Heart left ventricle (tissue), 13 donors: ENCODE results near the gene ARHGEF6.

Source experiments
- POLR2A ChIP-seq, 2 donors: fragments of 450-650 bp; IDR thresholded peaks; one replicate each; pipeline ENCODE4 v1.6.1; 2017; ENCODE audit warnings: antibody characterized with exemption in 2 of 2, mild to moderate bottlenecking in 2 of 2, moderate library complexity in 2 of 2
- TF ChIP-seq, protein P1 (sequence below), 12 donors: fragments of 200-600 bp; sonication (generic) in 4 of 12; IDR thresholded peaks; one replicate each; pipeline versions ENCODE4 v1.5.0 to v1.8.0; 2018 to 2022; ENCODE audit warnings: antibody characterized with exemption in 12 of 12, mild to moderate bottlenecking in 5 of 12
- donor health status: ischemic (EF 13 %, LVEDD 7.1; RV severe dilation, severe dysfunction).
- donor health status: DM: no; HTN: yes; CAD: no.
- donor health status: DM: no; HTN: no; CAD: no.
- donor health status: ischemic (EF 25% LVEDD 6.9; RV normal size, moderate dysfunction).
- donor health status: ischemic (EF 25% LVEDD 5.7; RV mildly dilated, moderate dysfunction).
- donor health status: ischemic (EF 35%, LVEDD 5.7; RV mildly dilated, moderate dysfunction).
- donor health status: nonischemic (EF 11% LVEDD 7.7; RV severe dilation, severe dysfunction).
- donor health status: DM: yes; HTN: yes; CAD: no.
- donor health status: PGD.
- donor health status: ischemic (EF 29% LVEDD 5.4; RV normal size, mild dysfunction).
- donor health status: nonischemic (EF 23%, LVEDD 6.1; RV moderate dilation, normal function).

DNA sequence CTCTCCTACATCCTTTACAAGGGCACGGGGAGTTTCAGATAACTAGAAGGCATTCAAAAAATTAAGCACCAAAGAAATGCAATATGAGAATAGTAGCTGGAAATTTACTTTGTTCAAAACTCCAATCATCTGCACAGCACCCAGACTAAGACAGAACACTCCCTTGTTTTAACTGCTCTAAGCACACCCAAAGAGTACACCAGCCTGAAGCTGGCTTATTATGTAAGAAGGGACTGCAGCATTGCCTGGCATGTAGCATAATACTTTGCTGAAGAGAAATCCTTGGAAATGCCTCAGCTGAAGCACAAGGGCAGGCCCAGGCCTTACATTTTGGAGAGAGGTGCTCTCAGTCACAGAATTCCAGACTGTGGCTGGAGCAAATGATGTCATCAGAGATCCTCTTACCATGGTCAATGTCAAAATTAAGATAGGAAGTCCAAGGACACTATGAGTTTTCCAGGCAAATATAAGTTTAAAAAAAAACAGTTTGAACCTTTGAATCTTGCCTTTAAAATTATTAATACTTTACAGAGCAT lies 14.8 kb downstream of the ARHGEF6 start:
- TF ChIP-seq, protein P1, sequence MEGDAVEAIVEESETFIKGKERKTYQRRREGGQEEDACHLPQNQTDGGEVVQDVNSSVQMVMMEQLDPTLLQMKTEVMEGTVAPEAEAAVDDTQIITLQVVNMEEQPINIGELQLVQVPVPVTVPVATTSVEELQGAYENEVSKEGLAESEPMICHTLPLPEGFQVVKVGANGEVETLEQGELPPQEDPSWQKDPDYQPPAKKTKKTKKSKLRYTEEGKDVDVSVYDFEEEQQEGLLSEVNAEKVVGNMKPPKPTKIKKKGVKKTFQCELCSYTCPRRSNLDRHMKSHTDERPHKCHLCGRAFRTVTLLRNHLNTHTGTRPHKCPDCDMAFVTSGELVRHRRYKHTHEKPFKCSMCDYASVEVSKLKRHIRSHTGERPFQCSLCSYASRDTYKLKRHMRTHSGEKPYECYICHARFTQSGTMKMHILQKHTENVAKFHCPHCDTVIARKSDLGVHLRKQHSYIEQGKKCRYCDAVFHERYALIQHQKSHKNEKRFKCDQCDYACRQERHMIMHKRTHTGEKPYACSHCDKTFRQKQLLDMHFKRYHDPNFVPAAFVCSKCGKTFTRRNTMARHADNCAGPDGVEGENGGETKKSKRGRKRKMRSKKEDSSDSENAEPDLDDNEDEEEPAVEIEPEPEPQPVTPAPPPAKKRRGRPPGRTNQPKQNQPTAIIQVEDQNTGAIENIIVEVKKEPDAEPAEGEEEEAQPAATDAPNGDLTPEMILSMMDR (IDR thresholded peaks at IDR 0.05), result no peak
- TF ChIP-seq POLR2A (IDR thresholded peaks at IDR 0.05), result no peak
